Endodermal cell (in vitro differentiated cells): ENCODE data around the gene MAD2L2. TPM values are rescaled to one million over a fixed set of nuclear protein-coding genes. Genes with fewer than 3 reads are reported as not detected.

Experiments used
- DNase-seq: peaks from one replicate; pipeline ENCODE4 v3.0.0-alpha.2; 2017
- H3K27ac ChIP-seq: 2 replicates; pipeline ENCODE4 v1.5.1; 2013; ENCODE audit warnings: mild to moderate bottlenecking, low read depth, low read length, moderate library complexity
- H3K27me3 ChIP-seq: 2 replicates; pipeline ENCODE4 v1.6.1; 2013; ENCODE audit warnings: mild to moderate bottlenecking, low read length, moderate library complexity; ENCODE audit not compliant: insufficient read depth, control insufficient read depth, poor library complexity, severe bottlenecking
- H3K36me3 ChIP-seq: 2 replicates; pipeline ENCODE4 v1.7.0; 2013; ENCODE audit warnings: mild to moderate bottlenecking, low read length, moderate library complexity; ENCODE audit not compliant: control insufficient read depth, insufficient read depth
- H3K4me1 ChIP-seq: one replicate; pipeline ENCODE4 v1.7.0; 2013; ENCODE audit warnings: low read length; ENCODE audit not compliant: control insufficient read depth, insufficient read depth
- H3K4me3 ChIP-seq: 2 replicates; pipeline ENCODE4 v1.5.1; 2013; ENCODE audit warnings: mild to moderate bottlenecking, low read length, moderate library complexity
- H3K9ac ChIP-seq: 2 replicates; pipeline ENCODE4 v1.6.1; 2013; ENCODE audit warnings: mild to moderate bottlenecking, low read length, moderate library complexity; ENCODE audit not compliant: poor library complexity, severe bottlenecking; ENCODE audit errors: extremely low read depth
- H3K9me3 ChIP-seq: 2 replicates; pipeline ENCODE4 v1.6.1; 2013; ENCODE audit warnings: mild to moderate bottlenecking, low read length, moderate library complexity; ENCODE audit not compliant: control insufficient read depth
- H3K27ac Mint-ChIP-seq: 2 replicates; pipeline ENCODE4 v1.8.0; 2020; ENCODE audit warnings: mixed read lengths
- H3K27me3 Mint-ChIP-seq: 2 replicates; pipeline ENCODE4 v1.8.0; 2021; ENCODE audit warnings: mild to moderate bottlenecking, mixed read lengths; ENCODE audit not compliant: insufficient read depth
- H3K36me3 Mint-ChIP-seq: 2 replicates; pipeline ENCODE4 v1.8.0; 2020; ENCODE audit warnings: low read depth, mixed read lengths
- H3K4me1 Mint-ChIP-seq: 2 replicates; pipeline ENCODE4 v1.8.0; 2020; ENCODE audit warnings: mixed read lengths
- H3K4me3 Mint-ChIP-seq: 2 replicates; pipeline ENCODE4 v1.8.0; 2020; ENCODE audit warnings: mild to moderate bottlenecking, moderate library complexity, mixed read lengths
- H3K9me3 Mint-ChIP-seq: 2 replicates; pipeline ENCODE4 v1.8.0; 2020; ENCODE audit warnings: mild to moderate bottlenecking, mixed read lengths
- CTCF ChIP-seq: fragments of 200-600 bp; sonication (generic); conservative IDR thresholded peaks from 2 replicates; pipeline ENCODE4 v1.5.0; 2021; ENCODE audit warnings: antibody characterized with exemption, mild to moderate bottlenecking
- WGBS, 2 experiments: methylation state at CpG; one replicate each; pipeline versions ENCODE4 v1.1.5 to v1.1.7; 2013; ENCODE audit warnings: missing lambda C conversion rate in 2 of 2, mixed read lengths in 1 of 2; ENCODE audit not compliant: insufficient coverage in 1 of 2, insufficient read length in 1 of 2; 5-methylcytosine and 5-hydroxymethylcytosine counted together
- long read RNA-seq, 4 experiments: library from polyadenylated mRNA in 2 of 4; library from RNA in 1 of 4; library from capped mRNA in 1 of 4; stranded (forward) in 3 of 4; unstranded in 1 of 4; transcript quantifications; one replicate each; pipeline ENCODE4 v2.0.0, GENCODE V29; 2020 to 2021; ENCODE audit warnings: inconsistent platforms in 1 of 4
- polyA plus RNA-seq, 2 experiments: library from polyadenylated mRNA; stranded (reverse); fragments of 50-300 nt; gene quantifications; one replicate each; pipeline ENCODE4 v1.2.3, GENCODE V29; 2013
- total RNA-seq, 2 donors: library from RNA; stranded (reverse); fragmentation: NEBNext Ultra II Directional in 1 of 2; extraction: Animal tissue kit (Norgen Biotek cat#: 25700) in 1 of 2; gene quantifications; 2 replicates in 1 of 2; 3 replicates in 1 of 2; pipeline ENCODE4 v1.2.1, GENCODE V29; 2021

The MAD2L2 gene
- 100 to 1,000 TPM; 128 to 132 TPM for total RNA-seq
- polyA plus RNA-seq (2013, experiment 1 of 2) = 153 TPM
- polyA plus RNA-seq (2013, experiment 2 of 2) = 130 TPM
- long read RNA-seq, experiment 1, transcript MAD2L2-207 (9 exons, 1,118 nt) = major isoform, 38 of 112 reads
- long read RNA-seq, experiment 1, transcript MAD2L2-204 (9 exons, 872 nt) = minor isoform, 27 of 112 reads
- long read RNA-seq, experiment 1, partial matches to known transcripts = 13 of 112 reads
- long read RNA-seq, experiment 1, other reads (novel, unspliced or antisense) = 34 of 112 reads
- long read RNA-seq, experiment 2, transcript MAD2L2-204 (9 exons, 872 nt) = major isoform, 49 of 137 reads
- long read RNA-seq, experiment 2, transcript MAD2L2-207 (9 exons, 1,118 nt) = minor isoform, 47 of 137 reads
- long read RNA-seq, experiment 2, partial matches to known transcripts = 4 of 137 reads
- long read RNA-seq, experiment 2, other reads (novel, unspliced or antisense) = 37 of 137 reads
- long read RNA-seq, experiment 3, transcript MAD2L2-204 (9 exons, 872 nt) = major isoform, 79 of 266 reads
- long read RNA-seq, experiment 3, transcript MAD2L2-207 (9 exons, 1,118 nt) = major isoform, 79 of 266 reads
- long read RNA-seq, experiment 3, partial matches to known transcripts = 26 of 266 reads
- long read RNA-seq, experiment 3, other reads (novel, unspliced or antisense) = 78 of 266 reads
- long read RNA-seq, experiment 4, transcript MAD2L2-207 (9 exons, 1,118 nt) = minor isoform, 77 of 298 reads
- long read RNA-seq, experiment 4, transcript MAD2L2-204 (9 exons, 872 nt) = major isoform, 106 of 298 reads
- long read RNA-seq, experiment 4, partial matches to known transcripts = 53 of 298 reads
- long read RNA-seq, experiment 4, other reads (novel, unspliced or antisense) = 62 of 298 reads

- Mint-ChIP-seq H3K9me3 (no peaks in the 10 kb centered on the region), H3K4me3 (peak within 1 kb of the TSS; percentile 77), H3K27me3 (no peaks in the 10 kb centered on the region), H3K4me1 (peaks cover 13% of the 10 kb centered on the region), H3K27ac (peak within 1 kb of the TSS; percentile 61), H3K36me3 (peaks cover 15% of the 10 kb centered on the region)
- no peak for TF ChIP-seq CTCF
- H3K4me1 ChIP-seq = no peaks in the 10 kb centered on the region
- H3K4me3 ChIP-seq = peak within 1 kb of the TSS; percentile 91
- peak; percentile 95 for DNase-seq
- no peaks in the 10 kb centered on the region for H3K9me3 ChIP-seq
- H3K9ac ChIP-seq = peak within 1 kb of the TSS; percentile 70
- H3K27me3 ChIP-seq = no peaks in the 10 kb centered on the region
- H3K36me3 ChIP-seq = peaks cover 4% of the 10 kb centered on the region
- 0 to 1% methylated on average over 51 to 71 of the region's 71 CpGs for WGBS, 2 experiments
- H3K27ac ChIP-seq = peak within 1 kb of the TSS; percentile 77
Observed at GRCh38 chr1:11681071-11681771, at the start of gene MAD2L2. Gene MAD2L2, minus strand, starts transcription at chr1:11681148. Its CDS starts 547 bp downstream, at chr1:11680601.

DNA sequence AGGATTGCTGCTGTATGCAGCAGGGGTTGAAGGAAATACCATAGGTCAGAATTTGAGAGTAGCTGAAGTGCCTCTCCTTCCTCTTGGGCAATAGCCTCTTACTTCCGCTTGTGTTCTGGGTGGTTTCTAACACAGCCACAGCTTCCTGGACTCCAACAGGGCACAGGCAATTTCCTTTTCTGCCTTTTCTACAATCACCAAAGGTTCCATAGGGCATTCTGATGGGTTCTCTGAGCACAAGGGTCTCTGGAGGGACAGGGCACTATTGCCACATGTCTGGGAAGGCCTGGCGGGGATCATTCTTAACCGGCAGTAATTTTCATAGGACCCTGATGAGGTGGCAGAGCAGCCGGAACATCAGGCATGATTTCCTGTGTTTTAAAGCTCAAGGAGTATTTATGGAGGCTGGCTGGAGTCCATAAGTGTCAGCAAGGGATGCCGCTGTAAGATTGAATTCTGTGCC is 49.5 kb upstream of the MAD2L2 start:
- no peaks in the 10 kb centered on the region for H3K36me3 Mint-ChIP-seq
- no peak for DNase-seq
- Histone ChIP-seq H3K9ac (no peak overlapping the region), H3K4me1 (no peaks in the 10 kb centered on the region), H3K27me3 (no peaks in the 10 kb centered on the region), H3K4me3 (no peak overlapping the region), H3K27ac (no peak overlapping the region), H3K36me3 (no peaks in the 10 kb centered on the region), H3K9me3 (no peaks in the 10 kb centered on the region)
- TF ChIP-seq CTCF = no peak
- H3K4me3 Mint-ChIP-seq = no peak overlapping the region
- H3K27me3 Mint-ChIP-seq = peaks cover 1% of the 10 kb centered on the region
- WGBS, 2 experiments = 92 to 100% methylated on average over 4 to 5 of the region's 5 CpGs
- no peak overlapping the region for H3K27ac Mint-ChIP-seq
- peaks cover 26% of the 10 kb centered on the region for H3K4me1 Mint-ChIP-seq
- no peaks in the 10 kb centered on the region for H3K9me3 Mint-ChIP-seq
